NCI-H748 (cell line): Measurements from ENCODE around the gene SIGLEC11.
"Not testable (repeated sequence)": the region's sequence is repeated elsewhere in the genome, so short reads cannot be mapped to it uniquely, and the experiment has no call there.

Experiments
- DNase-seq: peaks from one replicate; lab custom pipeline; 2025; ENCODE audit not compliant: unreplicated experiment; lab: John Stamatoyannopoulos, UW

Gene SIGLEC11

DNA sequence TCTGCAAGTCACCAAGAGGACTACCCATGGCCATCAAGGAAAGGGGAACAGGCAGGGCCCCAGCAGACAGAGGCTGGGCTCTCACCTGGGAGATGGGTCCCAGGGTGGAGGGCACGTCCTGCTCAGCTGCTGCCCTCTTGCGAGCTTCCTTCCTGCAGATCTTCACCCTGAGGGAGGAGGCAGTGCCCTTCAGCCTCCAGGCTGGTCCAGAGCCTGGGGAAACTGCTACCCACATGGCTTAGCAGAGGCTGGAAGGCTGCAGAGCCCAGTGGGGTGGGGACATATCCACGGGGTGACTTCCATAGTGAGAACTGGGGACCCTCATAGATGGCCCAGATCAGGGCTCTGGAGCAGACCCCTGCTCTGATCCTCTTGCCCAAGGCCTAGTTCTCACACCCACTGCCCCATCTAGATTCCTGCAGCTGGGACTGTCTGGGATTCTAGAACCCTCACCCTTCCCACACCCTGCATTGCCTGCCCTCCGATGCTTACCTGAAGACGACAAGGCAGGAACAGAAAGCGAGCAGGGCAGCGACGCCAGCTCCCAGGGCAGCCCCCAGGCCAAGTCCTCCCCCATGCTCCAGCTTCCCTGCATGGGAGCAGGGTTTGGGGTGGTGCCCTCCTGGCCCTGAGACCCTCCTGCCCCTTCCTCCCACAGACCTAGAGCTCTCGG is 9.0 kb downstream of the SIGLEC11 start:
- no peak for DNase-seq

DNA sequence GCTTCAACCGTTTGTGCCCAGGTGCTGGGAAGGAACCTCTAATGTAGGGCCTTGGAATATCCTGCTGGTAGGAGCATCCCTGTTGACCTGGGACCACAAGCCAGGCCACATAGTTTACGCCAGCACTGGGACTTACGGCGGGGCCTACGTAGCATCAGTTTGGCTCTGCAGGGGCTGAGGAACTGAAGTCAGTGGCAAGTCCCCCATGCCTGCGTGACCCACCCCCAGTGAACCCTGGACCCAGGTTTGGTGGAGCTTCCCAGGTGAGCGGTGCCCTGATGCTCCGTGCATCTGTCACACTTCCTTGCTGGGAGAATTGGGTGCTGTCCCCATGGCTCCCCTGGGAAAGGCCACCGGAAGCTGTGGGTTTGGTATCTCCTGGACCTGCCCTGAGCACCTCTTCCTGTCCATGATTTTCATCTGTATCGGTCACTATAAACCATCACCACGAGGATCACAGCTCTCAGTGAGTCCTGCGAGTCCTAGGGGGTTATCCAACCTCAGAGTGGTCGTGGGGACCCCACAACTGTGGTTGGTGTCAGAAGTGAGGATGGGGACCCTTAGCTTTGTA is 9.9 kb downstream of the SIGLEC11 start:
- no peak for DNase-seq

DNA sequence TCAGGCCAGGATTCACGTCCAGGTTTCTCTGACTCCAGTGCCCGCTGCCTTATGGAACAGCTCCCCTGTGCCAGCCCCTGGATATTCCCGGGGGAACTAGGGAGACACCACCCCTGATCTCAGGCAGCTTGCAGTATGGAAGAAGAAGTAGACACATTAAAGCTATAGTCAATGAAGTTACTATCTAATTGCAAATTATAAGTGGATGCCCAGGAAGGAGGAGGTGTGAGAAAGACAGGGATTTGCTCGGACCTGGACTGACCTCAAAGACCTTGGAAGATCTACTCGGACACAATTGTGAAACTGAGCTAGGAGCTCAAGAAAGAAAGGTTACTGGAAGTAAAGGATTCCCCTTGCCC is 10.4 kb downstream of the SIGLEC11 start:
- no peak for DNase-seq

DNA sequence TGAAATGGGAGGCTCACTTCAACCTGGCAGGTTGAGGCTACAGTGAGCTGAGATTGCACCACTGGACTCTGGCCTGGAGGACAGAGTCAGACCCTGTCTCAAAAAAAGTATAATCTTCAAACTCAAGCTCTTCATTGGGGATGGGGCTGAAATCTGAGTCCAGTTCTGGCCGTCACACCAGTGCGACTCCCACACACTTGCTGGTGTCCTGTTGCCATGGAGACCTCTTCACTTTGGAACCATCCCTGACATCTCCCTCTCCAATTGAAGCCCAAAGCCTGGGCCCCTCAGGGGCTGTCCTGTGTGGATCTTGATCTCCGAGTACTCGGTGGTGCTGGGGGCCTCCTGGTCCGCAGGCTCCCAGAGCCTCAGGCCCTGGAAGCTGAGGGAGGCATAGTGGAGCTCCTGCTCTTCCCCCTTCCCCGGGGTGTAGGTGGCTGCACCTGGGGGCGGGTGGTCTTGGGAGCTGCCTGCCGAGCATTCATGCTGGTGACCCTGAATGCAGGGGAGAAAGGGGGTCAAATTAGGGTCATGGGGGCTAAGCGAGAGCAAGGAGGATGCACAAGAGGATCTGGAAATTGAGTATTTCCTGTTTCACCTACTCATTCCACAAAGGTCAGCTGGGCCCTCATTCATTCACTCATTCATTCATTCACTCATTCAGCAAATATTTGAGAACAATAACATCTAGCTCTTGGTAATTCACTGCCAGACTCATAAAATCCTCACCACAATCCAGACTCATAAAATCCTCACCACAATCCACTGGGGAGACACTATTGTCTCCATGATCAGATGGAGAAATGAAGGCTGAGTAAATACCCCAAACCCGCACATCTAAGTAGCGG is 11.0 kb downstream of the SIGLEC11 start:
- DNase-seq = no peak

- peak; percentile 49 for DNase-seq
Measured at GRCh38 chr19:49946415-49946814, 14.6 kb downstream of the SIGLEC11 start.

DNA sequence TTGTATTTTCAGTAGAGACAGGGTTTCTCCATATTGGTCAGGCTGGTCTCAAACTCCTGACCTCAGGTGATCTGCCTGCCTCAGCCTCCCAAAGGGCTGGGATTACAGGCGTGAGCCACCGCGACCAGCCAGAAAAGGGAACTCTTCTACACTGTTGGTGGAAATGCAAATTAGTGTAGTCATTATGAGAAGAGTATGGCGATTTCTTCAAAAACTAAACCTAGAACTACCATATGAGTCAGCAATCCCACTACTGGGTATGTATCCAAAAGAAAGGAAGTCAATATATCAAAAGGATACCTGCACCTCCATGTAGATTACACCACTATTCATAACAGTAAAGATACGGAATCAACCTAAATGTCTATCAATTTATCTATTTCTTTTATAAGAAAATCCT is 16.4 kb downstream of the SIGLEC11 start:
- DNase-seq = not testable (repeated sequence)

- DNase-seq = no peak
Measured at GRCh38 chr19:49940482-49940791, 20.5 kb downstream of the SIGLEC11 start.

DNA sequence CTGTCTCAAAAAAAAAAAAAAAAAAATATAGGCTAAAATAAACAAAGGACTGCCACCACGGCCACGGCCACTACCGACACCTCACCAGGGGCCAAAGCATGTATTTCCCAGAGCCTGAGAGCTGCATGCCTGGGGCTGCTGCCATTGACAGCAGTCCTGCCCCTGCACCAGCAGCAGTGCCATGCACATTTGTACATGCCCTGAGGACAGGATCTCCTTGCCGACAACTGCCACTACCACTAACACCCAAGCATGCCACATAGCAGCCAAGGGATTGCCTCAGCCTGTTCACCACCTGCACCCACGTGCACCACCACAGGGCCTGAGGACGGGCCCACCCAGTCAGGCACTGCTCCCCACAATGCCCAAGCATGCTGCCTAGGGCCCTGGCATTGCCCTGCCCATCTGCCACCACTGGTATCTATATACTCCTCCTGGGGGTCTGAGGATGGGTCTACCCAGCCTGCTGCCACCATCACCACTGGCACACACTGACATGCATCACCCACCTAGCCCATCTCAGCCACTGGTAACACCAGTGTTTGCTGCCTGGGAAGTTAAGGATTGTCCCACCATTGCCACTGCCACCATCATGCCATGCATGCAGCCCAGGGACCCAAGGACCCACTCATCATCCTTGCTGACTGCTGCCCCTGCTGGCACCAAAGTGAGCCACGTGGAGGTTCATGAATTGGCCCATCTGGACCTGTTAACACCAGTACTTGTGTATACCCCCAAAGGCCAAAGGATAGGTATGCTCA is 21.1 kb downstream of the SIGLEC11 start:
- DNase-seq = no peak

DNA sequence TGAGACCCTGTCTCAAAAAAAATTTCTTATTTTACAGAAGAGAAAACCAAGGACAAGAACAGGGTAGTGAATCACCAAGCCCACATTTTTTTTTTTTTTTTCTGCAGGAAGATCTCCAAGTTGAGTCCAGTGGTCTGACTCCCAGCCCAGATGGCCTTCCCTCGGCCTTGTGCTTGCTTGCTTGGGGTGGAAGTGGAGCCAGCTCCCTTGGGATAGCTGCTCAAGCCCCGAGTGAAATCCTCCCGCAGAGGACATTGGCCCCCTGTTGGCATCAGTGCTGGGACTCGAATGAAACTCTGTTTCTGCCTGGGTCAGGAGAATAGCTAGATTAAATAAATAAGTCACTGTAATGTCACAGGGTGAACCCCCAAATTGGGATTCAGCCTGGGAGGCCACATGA is 22.3 kb downstream of the SIGLEC11 start:
- no peak for DNase-seq

GRCh38 chr19:49937750-49938381 is 23.1 kb downstream of the SIGLEC11 start:
- peak; percentile 87 for DNase-seq

DNA sequence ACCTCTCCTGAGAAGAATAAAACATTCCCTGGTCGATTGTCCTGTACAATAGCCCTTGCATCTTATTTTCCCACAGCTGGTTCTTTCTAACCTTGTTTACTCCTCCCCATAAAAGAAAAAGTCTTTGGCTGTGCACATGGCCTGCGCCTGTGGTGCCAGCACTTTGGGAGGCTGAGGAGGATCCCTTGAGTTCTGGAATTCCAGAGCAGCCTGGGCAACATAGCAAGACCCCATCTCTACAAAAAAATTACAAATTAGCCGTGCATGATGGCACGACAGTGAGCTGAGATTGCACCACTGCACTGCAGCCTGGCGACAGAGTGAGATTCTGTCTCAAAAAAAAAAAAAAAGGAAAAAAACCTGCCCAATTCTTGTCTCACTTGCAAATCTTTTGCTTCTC is 24.4 kb downstream of the SIGLEC11 start:
- no peak for DNase-seq

DNA sequence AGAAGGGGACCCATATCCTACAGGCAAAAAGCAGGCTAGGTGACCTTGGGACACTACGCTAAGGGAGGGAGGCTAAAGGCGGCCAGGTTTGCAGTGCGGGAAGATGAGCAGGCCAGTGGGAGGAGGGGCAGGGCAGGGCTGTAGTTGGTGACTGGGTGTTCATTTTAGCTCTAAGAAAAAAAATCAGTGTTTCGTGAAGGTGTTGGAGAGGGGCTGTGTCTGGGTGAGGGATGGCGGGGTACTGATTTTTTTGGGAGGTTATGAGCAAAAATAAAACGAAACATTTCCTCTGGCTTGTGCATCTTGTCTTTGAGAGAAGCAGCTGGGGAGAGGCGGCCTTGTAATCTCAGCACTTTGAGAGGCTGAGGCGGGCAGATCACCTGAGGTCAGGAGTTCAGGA is 27.3 kb downstream of the SIGLEC11 start:
- no peak for DNase-seq

GRCh38 chr19:49932731-49933131 is 28.2 kb downstream of the SIGLEC11 start:
- no peak for DNase-seq

- DNase-seq = no peak
Measured at GRCh38 chr19:49932041-49932451, 28.9 kb downstream of the SIGLEC11 start.

DNA sequence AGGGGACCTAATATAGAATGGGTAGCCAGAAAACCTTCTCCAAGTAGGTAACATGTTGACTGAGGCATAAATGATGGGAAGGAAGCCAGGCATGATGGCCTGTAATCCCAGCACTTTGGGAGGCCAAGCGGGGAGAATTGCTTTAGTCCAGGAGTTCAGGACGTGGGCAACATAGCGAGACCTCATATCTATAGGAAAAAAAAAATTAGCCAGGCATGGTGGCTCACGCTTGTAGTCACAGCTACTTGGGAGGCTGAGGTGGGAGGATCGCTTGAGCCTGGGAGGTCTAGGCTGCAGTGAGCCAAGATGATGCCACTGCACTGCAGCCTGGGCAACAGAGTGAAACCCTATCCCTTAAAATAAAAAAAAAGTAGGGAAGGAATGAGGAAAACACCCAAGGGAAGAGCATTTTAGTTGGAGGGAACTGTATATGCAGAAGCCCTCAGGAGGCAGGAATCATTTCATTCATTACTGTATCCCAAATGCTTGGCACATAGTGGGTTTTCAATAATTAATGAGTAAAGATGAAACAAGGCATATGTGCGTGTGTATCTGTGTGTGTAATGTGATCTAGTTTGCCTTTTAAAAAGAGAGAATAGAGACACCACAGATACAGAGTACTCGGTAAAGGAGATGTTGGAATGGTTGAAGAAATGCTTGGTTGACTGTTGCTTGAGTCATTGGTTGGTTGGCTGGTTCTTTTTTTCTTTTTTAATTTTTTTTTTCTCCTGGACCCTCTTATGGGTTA is 29.5 kb downstream of the SIGLEC11 start:
- no peak for DNase-seq

- peak; percentile 80 for DNase-seq
Measured at GRCh38 chr19:49930483-49931011, 30.4 kb downstream of the SIGLEC11 start.

- DNase-seq = peak; percentile 98
Measured at GRCh38 chr19:49929611-49930482, 31.1 kb downstream of the SIGLEC11 start.

DNA sequence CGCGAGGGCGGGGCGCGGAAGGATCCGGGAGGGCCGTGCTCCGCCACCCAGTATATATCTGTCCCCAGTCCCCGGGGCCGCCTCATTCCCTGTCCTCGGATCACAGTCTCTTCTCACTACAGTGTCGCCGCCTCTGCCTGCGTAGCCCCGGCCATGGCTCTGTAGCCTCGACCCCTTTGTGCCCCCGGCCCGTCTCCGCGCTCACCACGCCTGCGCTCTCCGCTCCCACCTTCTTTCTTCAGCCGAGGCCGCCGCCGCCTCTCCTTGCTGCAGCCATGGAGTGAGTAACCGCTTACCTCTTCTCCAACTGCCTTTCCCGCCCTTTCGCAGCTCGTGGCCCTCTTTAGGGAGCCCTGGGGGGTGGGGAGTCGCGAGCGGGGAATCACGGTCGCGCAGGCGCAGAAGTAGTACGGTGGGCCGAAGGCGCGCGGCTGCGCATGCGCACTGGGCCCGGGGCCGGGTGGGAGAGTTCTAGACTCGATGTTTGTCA is 31.8 kb downstream of the SIGLEC11 start, which contains the start of the genes ATF5 and NUP62:
Gene ATF5, plus strand, starts transcription at position 85 of the 490 bp plus-strand sequence. CDS start 1,646 bp downstream, outside the sequence.
Gene NUP62, minus strand, starts transcription at position 384 of the 490 bp plus-strand sequence. CDS start 19,697 bp downstream, outside the sequence.
- DNase-seq = peak; percentile 97
